C4-2B (cell line): ENCODE results near the gene OCIAD1.

Source experiments
- ZFX ChIP-seq: fragments of 450-650 bp; IDR thresholded peaks from 2 replicates; pipeline ENCODE4 v1.6.1; 2017
- TF ChIP-seq, protein P1 (sequence below): fragments of 450-650 bp; conservative IDR thresholded peaks from 2 replicates; pipeline ENCODE4 v1.5.1; 2017; ENCODE audit warnings: mild to moderate bottlenecking

DNA sequence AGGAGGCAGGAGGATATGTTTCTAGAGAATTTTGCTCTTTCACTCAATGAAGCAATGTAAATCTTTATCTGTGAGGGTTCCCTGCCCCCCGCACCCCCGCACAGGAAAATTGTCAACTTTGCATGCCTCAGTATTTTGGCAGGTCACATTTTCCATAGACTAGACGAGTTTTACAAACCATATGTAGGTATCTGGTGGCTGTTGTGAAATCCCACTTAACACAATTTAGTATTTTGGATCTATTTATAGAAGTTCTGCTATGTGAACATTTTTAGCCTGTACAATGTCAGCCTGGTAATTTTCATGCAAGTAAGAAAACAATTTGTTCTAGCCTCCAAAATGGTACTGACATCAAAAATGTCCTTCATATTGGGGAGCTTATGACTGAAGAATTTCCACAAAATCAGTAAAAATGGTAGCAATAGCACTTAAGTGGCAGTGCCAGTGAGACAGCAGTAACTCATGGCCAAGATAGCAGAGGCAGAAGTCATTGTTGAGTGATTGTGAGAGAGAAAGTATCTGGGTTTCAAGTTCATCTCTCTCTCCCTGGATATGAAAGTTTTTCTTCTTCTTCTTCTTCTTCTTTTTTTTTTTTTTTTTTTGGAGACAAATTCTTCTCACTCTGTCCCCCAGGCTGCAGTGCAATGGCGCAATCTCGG is 38.4 kb upstream of the OCIAD1 start:
- TF ChIP-seq, protein P1, sequence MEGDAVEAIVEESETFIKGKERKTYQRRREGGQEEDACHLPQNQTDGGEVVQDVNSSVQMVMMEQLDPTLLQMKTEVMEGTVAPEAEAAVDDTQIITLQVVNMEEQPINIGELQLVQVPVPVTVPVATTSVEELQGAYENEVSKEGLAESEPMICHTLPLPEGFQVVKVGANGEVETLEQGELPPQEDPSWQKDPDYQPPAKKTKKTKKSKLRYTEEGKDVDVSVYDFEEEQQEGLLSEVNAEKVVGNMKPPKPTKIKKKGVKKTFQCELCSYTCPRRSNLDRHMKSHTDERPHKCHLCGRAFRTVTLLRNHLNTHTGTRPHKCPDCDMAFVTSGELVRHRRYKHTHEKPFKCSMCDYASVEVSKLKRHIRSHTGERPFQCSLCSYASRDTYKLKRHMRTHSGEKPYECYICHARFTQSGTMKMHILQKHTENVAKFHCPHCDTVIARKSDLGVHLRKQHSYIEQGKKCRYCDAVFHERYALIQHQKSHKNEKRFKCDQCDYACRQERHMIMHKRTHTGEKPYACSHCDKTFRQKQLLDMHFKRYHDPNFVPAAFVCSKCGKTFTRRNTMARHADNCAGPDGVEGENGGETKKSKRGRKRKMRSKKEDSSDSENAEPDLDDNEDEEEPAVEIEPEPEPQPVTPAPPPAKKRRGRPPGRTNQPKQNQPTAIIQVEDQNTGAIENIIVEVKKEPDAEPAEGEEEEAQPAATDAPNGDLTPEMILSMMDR = no peak
- TF ChIP-seq ZFX = no peak
